ENCODE results near the gene VWA5B1.

The VWA5B1 gene

GRCh38 chr1:20349971-20350370 lies 59.3 kb downstream of the VWA5B1 start:
- DNase-seq: no peak

GRCh38 chr1:20350421-20350820 lies 59.7 kb downstream of the VWA5B1 start:
- no peak for DNase-seq

GRCh38 chr1:20351911-20352701 lies 61.4 kb downstream of the VWA5B1 start:
- DNase-seq: no peak

- DNase-seq: no peak
Observed at GRCh38 chr1:20353836-20354235, 63.2 kb downstream of the VWA5B1 start.

- no peak for DNase-seq
Observed at GRCh38 chr1:20354610-20355009, 63.9 kb downstream of the VWA5B1 start.

GRCh38 chr1:20355101-20355827 lies 64.6 kb downstream of the VWA5B1 start:
- no peak for DNase-seq

- DNase-seq: peak; percentile 7
Observed at GRCh38 chr1:20355828-20356735, 65.4 kb downstream of the VWA5B1 start.

GRCh38 chr1:20356850-20357459 lies 66.3 kb downstream of the VWA5B1 start:
- DNase-seq: no peak

- DNase-seq: no peak
Observed at GRCh38 chr1:20357796-20358195, 67.1 kb downstream of the VWA5B1 start.

- DNase-seq: no peak
Observed at GRCh38 chr1:20358761-20359263, 68.1 kb downstream of the VWA5B1 start.

GRCh38 chr1:20359451-20360330 lies 69.0 kb downstream of the VWA5B1 start:
- DNase-seq: peak; percentile 81

GRCh38 chr1:20361401-20361800 lies 70.7 kb downstream of the VWA5B1 start:
- DNase-seq: no peak

GRCh38 chr1:20361805-20362381 lies 71.2 kb downstream of the VWA5B1 start:
- peak; percentile 35 for DNase-seq

GRCh38 chr1:20362856-20363255 lies 72.2 kb downstream of the VWA5B1 start:
- DNase-seq: no peak

GRCh38 chr1:20365421-20366055 lies 74.9 kb downstream of the VWA5B1 start:
- no peak for DNase-seq

- DNase-seq: no peak
Observed at GRCh38 chr1:20366056-20366462, 75.4 kb downstream of the VWA5B1 start.

GRCh38 chr1:20366463-20367115 lies 75.9 kb downstream of the VWA5B1 start:
- no peak for DNase-seq

- peak; percentile 8 for DNase-seq
Observed at GRCh38 chr1:20367116-20367585, 76.5 kb downstream of the VWA5B1 start.

- no peak for DNase-seq
Observed at GRCh38 chr1:20367626-20368025, 77.0 kb downstream of the VWA5B1 start.

Data from activated CD4-positive, alpha-beta T cell treated with anti-CD3 and anti-CD28 coated beads, Interleukin-2, amount 50 U/mL, for 16 hours (primary cell).